MCF 10A (cell line): ENCODE measurements around the gene DCDC2. TPM values are rescaled to one million over a fixed set of nuclear protein-coding genes. Genes with fewer than 3 reads are reported as not detected.

Experiments
- BruUV-seq: library from RNA; stranded (reverse); fragments of 400-500 nt; replicated peaks from 2 replicates; lab custom pipeline; 2021; lab: Mats Ljungman, UMichigan
- CTCF ChIA-PET: fragments of 300-600 bp; sonication (Branson Sonifier 250); formaldehyde crosslinking; extraction: SDS; loops from one replicate; lab custom pipeline; 2021; ENCODE audit warnings: antibody characterized with exemption, inconsistent platforms; lab: Yijun Ruan, JAX
- POLR2A ChIA-PET: fragments of 300-600, 350-650 bp; sonication (Branson Sonifier 250); formaldehyde crosslinking; extraction: SDS; loops from one replicate; lab custom pipeline; 2020; ENCODE audit warnings: antibody characterized with exemption, inconsistent platforms; lab: Yijun Ruan, JAX
- DNase-seq: peaks from one replicate; pipeline ENCODE4 v3.0.0-alpha.2; 2018; ENCODE audit not compliant: unreplicated experiment
- H3K27ac Mint-ChIP-seq: one replicate; pipeline ENCODE4 v1.8.0; 2022; ENCODE audit warnings: mild to moderate bottlenecking, low read depth, mixed read lengths; ENCODE audit not compliant: unreplicated experiment
- H3K27me3 Mint-ChIP-seq: one replicate; pipeline ENCODE4 v1.8.0; 2022; ENCODE audit warnings: mixed read lengths; ENCODE audit not compliant: insufficient read depth, unreplicated experiment
- H3K36me3 Mint-ChIP-seq: one replicate; pipeline ENCODE4 v1.8.0; 2022; ENCODE audit warnings: mild to moderate bottlenecking, moderate library complexity, mixed read lengths; ENCODE audit not compliant: insufficient read depth, unreplicated experiment
- H3K4me1 Mint-ChIP-seq: one replicate; pipeline ENCODE4 v1.8.0; 2022; ENCODE audit warnings: mixed read lengths; ENCODE audit not compliant: insufficient read depth, unreplicated experiment
- H3K4me3 Mint-ChIP-seq: one replicate; pipeline ENCODE4 v1.8.0; 2022; ENCODE audit warnings: mild to moderate bottlenecking, moderate library complexity, mixed read lengths; ENCODE audit not compliant: unreplicated experiment
- H3K9me3 Mint-ChIP-seq: one replicate; pipeline ENCODE4 v1.8.0; 2022; ENCODE audit warnings: mixed read lengths; ENCODE audit not compliant: unreplicated experiment
- CTCF ChIP-seq: fragments of 200-600 bp; IDR thresholded peaks from one replicate; pipeline ENCODE4 v1.8.0; 2022; ENCODE audit warnings: antibody characterized with exemption, mild to moderate bottlenecking; ENCODE audit not compliant: unreplicated experiment
- intact Hi-C: fragments of 100-400 bp; cut with micrococcal nuclease; formaldehyde crosslinking; loops from 2 replicates; pipeline ENCODE4 v1.14.1; 2022
- total RNA-seq: library from RNA; stranded (reverse); gene quantifications from 2 replicates; pipeline ENCODE4 v1.2.3, GENCODE V29; 2022

The DCDC2 gene
- total RNA-seq, 1 experiment from 2014 or later: not detected

- DNase-seq: no peak
- no peak overlapping the region for H3K4me3 Mint-ChIP-seq
- ChIA-PET CTCF (interaction anchor here (0.8 kb wide), 1 partner anchor 55 kb away, joined by 3 read pairs; no protein-coding TSS in a partner anchor), POLR2A (no interaction called here)
- H3K9me3 Mint-ChIP-seq: no peaks in the 10 kb centered on the region
- H3K27ac Mint-ChIP-seq: no peak overlapping the region
- H3K27me3 Mint-ChIP-seq: no peaks in the 10 kb centered on the region
- H3K4me1 Mint-ChIP-seq: no peaks in the 10 kb centered on the region
- H3K36me3 Mint-ChIP-seq: no peaks in the 10 kb centered on the region
- TF ChIP-seq CTCF: no peak
- no TSS peak for BruUV-seq
- intact Hi-C loops: no loop called here
Measured at GRCh38 chr6:24228123-24228522, 129.7 kb downstream of the DCDC2 start.

GRCh38 chr6:24227556-24227955, 130.3 kb downstream of the DCDC2 start:
- CTCF ChIA-PET: interaction anchor here (0.8 kb wide), 1 partner anchor 56 kb away, joined by 3 read pairs; no protein-coding TSS in a partner anchor
- Mint-ChIP-seq H3K27me3 (no peaks in the 10 kb centered on the region), H3K4me1 (no peaks in the 10 kb centered on the region), H3K4me3 (no peak overlapping the region), H3K27ac (no peak overlapping the region), H3K36me3 (no peaks in the 10 kb centered on the region), H3K9me3 (no peaks in the 10 kb centered on the region)
- POLR2A ChIA-PET: no interaction called here
- BruUV-seq: no TSS peak
- no peak for DNase-seq
- intact Hi-C loops: no loop called here
- no peak for TF ChIP-seq CTCF

GRCh38 chr6:24226541-24226940, 131.3 kb downstream of the DCDC2 start:
- H3K27ac Mint-ChIP-seq: no peak overlapping the region
- POLR2A ChIA-PET: no interaction called here
- H3K27me3 Mint-ChIP-seq: no peaks in the 10 kb centered on the region
- H3K9me3 Mint-ChIP-seq: no peaks in the 10 kb centered on the region
- no peaks in the 10 kb centered on the region for H3K4me1 Mint-ChIP-seq
- BruUV-seq: no TSS peak
- DNase-seq: no peak
- CTCF ChIA-PET: no interaction called here
- intact Hi-C loops: no loop called here
- H3K36me3 Mint-ChIP-seq: no peaks in the 10 kb centered on the region
- no peak overlapping the region for H3K4me3 Mint-ChIP-seq
- TF ChIP-seq CTCF: no peak

GRCh38 chr6:24225838-24226237, 132.0 kb downstream of the DCDC2 start:
- BruUV-seq: no TSS peak
- POLR2A ChIA-PET: no interaction called here
- no peak for TF ChIP-seq CTCF
- Mint-ChIP-seq H3K9me3 (no peaks in the 10 kb centered on the region), H3K27me3 (no peaks in the 10 kb centered on the region), H3K36me3 (no peaks in the 10 kb centered on the region), H3K4me1 (no peaks in the 10 kb centered on the region), H3K27ac (no peak overlapping the region), H3K4me3 (no peak overlapping the region)
- CTCF ChIA-PET: interaction anchor here (1.0 kb wide), 1 partner anchor 21 kb away, joined by 3 read pairs; no protein-coding TSS in a partner anchor
- intact Hi-C loops: no loop called here
- DNase-seq: no peak
